ENCODE results near the gene CREB5.

The CREB5 gene

DNA sequence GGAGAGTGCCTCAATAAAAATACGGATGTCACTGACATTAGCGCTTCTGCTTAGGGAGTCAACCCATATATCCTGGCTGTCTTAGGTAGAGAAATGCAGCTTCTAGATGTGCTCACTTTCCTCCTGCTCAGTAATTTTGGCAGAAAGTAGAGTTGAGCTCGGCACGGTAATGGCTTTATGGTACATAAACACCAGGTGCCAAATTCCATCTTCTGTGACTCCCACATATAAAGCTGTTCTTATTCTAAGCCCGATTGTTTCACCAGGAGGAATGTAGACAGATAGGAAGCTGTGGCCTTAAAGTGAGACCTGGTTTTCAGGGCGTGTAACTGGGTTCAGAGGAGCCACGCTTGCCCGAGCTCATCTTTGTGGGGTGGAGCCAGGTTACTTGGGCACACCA lies 143.7 kb downstream of the CREB5 start:
- Histone ChIP-seq H3K36me3 (ENCODE audit: insufficient read depth, low read length) (no peaks in the 10 kb centered on the region), H3K9ac (ENCODE audit: low read depth, low read length, poor library complexity, severe bottlenecking) (no peak overlapping the region), H3K79me2 (ENCODE audit: insufficient read depth, low read length) (no peaks in the 10 kb centered on the region), H3K9me3 (ENCODE audit: insufficient read depth, low read depth, low read length) (no peaks in the 10 kb centered on the region), H2AFZ (ENCODE audit: low read length) (no peak overlapping the region), H3F3A (ENCODE audit: low read depth) (no peaks in the 10 kb centered on the region), H3K4me1 (ENCODE audit: insufficient read depth, low read length, poor library complexity, severe bottlenecking) (peaks cover 38% of the 10 kb centered on the region), H4K20me1 (ENCODE audit: insufficient read depth, low read length, poor library complexity, severe bottlenecking) (no peaks in the 10 kb centered on the region), H3K9me2 (replicated peaks; ENCODE audit: low read depth, low read length) (no peaks in the 10 kb centered on the region), H3K4me2 (ENCODE audit: low read depth, low read length, poor library complexity, severe bottlenecking) (no peak overlapping the region), H3K27me3 (ENCODE audit: insufficient read depth, low read length, poor library complexity, severe bottlenecking) (no peaks in the 10 kb centered on the region), H3K4me3 (ENCODE audit: low read length, poor library complexity, severe bottlenecking) (no peak overlapping the region)
- TF ChIP-seq, protein P1, sequence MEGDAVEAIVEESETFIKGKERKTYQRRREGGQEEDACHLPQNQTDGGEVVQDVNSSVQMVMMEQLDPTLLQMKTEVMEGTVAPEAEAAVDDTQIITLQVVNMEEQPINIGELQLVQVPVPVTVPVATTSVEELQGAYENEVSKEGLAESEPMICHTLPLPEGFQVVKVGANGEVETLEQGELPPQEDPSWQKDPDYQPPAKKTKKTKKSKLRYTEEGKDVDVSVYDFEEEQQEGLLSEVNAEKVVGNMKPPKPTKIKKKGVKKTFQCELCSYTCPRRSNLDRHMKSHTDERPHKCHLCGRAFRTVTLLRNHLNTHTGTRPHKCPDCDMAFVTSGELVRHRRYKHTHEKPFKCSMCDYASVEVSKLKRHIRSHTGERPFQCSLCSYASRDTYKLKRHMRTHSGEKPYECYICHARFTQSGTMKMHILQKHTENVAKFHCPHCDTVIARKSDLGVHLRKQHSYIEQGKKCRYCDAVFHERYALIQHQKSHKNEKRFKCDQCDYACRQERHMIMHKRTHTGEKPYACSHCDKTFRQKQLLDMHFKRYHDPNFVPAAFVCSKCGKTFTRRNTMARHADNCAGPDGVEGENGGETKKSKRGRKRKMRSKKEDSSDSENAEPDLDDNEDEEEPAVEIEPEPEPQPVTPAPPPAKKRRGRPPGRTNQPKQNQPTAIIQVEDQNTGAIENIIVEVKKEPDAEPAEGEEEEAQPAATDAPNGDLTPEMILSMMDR (conservative IDR thresholded peaks at IDR 0.05; ENCODE audit: low read length): no peak
- TF ChIP-seq EZH2phosphoT487 (IDR thresholded peaks at IDR 0.05; ENCODE audit: borderline replicate concordance): no peak

DNA sequence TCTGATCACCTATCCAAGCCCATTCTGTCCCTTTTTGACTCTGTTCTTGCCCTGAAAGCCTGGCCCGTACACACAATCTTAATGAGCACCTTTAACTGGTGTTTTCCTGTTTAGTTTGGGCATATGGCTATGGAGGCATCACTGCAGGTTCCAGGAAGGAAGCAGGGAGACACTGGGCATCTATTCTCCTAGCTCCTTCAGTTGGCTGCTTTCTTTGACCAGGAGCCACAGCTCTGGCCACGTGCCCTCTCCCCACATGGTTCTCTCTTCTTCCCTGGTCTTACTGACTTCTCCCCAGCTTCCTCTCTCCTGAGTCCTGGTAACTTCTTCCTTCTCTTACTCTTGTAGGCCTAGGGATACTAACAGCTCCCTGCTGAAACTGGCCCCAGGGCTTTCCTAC lies 144.4 kb downstream of the CREB5 start:
- H3F3A ChIP-seq (ENCODE audit: low read depth): no peaks in the 10 kb centered on the region
- H2AFZ ChIP-seq (ENCODE audit: low read length): peak overlapping the region; percentile 18; the same call in 1 of the 2 replicates
- no peaks in the 10 kb centered on the region for H3K27me3 ChIP-seq (ENCODE audit: insufficient read depth, low read length, poor library complexity, severe bottlenecking)
- no peak overlapping the region for H3K9ac ChIP-seq (ENCODE audit: low read depth, low read length, poor library complexity, severe bottlenecking)
- peaks cover 38% of the 10 kb centered on the region for H3K4me1 ChIP-seq (ENCODE audit: insufficient read depth, low read length, poor library complexity, severe bottlenecking)
- TF ChIP-seq EZH2phosphoT487 (IDR thresholded peaks at IDR 0.05; ENCODE audit: borderline replicate concordance): no peak
- TF ChIP-seq, protein P1 (conservative IDR thresholded peaks at IDR 0.05; ENCODE audit: low read length): no peak
- no peaks in the 10 kb centered on the region for H3K9me2 ChIP-seq (replicated peaks; ENCODE audit: low read depth, low read length)
- no peaks in the 10 kb centered on the region for H3K36me3 ChIP-seq (ENCODE audit: insufficient read depth, low read length)
- no peaks in the 10 kb centered on the region for H4K20me1 ChIP-seq (ENCODE audit: insufficient read depth, low read length, poor library complexity, severe bottlenecking)
- H3K4me3 ChIP-seq (ENCODE audit: low read length, poor library complexity, severe bottlenecking): no peak overlapping the region
- H3K9me3 ChIP-seq (ENCODE audit: insufficient read depth, low read depth, low read length): no peaks in the 10 kb centered on the region
- H3K79me2 ChIP-seq (ENCODE audit: insufficient read depth, low read length): no peaks in the 10 kb centered on the region
- no peak overlapping the region for H3K4me2 ChIP-seq (ENCODE audit: low read depth, low read length, poor library complexity, severe bottlenecking)

DNA sequence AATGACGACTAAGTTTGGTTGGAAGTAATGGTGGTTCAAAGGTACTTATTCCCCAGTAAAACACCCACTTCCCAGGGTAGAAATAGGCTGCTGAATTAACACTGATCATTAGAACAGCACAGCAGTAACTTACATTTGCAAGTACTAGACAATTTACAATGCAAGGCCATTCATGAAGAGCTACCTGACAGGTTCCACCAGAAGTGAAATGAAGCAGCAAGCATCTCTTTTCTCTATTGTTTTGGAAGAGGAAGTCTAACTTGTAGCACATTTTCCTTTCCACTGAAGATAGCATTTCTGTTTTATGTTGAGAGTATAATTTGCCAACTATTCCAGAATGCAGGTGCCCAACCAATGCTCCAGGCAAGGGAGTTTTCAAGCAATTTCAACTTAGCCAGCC lies 145.9 kb downstream of the CREB5 start:
- H3K79me2 ChIP-seq (ENCODE audit: insufficient read depth, low read length): no peaks in the 10 kb centered on the region
- H4K20me1 ChIP-seq (ENCODE audit: insufficient read depth, low read length, poor library complexity, severe bottlenecking): no peaks in the 10 kb centered on the region
- 0 out of 2 replicates have a peak overlapping the region, but pooled peaks have one; percentile 3 for H2AFZ ChIP-seq (ENCODE audit: low read length)

More for the DNA sequence above, 145.9 kb downstream of the CREB5 start:
- Histone ChIP-seq H3K36me3 (ENCODE audit: insufficient read depth, low read length) (no peaks in the 10 kb centered on the region), H3K4me2 (ENCODE audit: low read depth, low read length, poor library complexity, severe bottlenecking) (no peak overlapping the region), H3K9ac (ENCODE audit: low read depth, low read length, poor library complexity, severe bottlenecking) (no peak overlapping the region), H3K9me2 (replicated peaks; ENCODE audit: low read depth, low read length) (no peaks in the 10 kb centered on the region), H3K9me3 (ENCODE audit: insufficient read depth, low read depth, low read length) (no peaks in the 10 kb centered on the region), H3K27me3 (ENCODE audit: insufficient read depth, low read length, poor library complexity, severe bottlenecking) (no peaks in the 10 kb centered on the region), H3K4me1 (ENCODE audit: insufficient read depth, low read length, poor library complexity, severe bottlenecking) (peaks cover 28% of the 10 kb centered on the region), H3K4me3 (ENCODE audit: low read length, poor library complexity, severe bottlenecking) (no peak overlapping the region), H3F3A (ENCODE audit: low read depth) (no peaks in the 10 kb centered on the region)
- TF ChIP-seq, protein P1 (conservative IDR thresholded peaks at IDR 0.05; ENCODE audit: low read length): no peak
- TF ChIP-seq EZH2phosphoT487 (IDR thresholded peaks at IDR 0.05; ENCODE audit: borderline replicate concordance): no peak

Data from Loucy (cell line).